ENCODE data around the gene GTF2IRD1. TPM values are rescaled to one million over a fixed set of nuclear protein-coding genes. Genes with fewer than 3 reads are reported as not detected.

GTF2IRD1 gene
- total and polyA plus RNA-seq, 2 of the 4 experiments (the other 2 are of a cell fraction), result 4.1 to 21.9 TPM

DNA sequence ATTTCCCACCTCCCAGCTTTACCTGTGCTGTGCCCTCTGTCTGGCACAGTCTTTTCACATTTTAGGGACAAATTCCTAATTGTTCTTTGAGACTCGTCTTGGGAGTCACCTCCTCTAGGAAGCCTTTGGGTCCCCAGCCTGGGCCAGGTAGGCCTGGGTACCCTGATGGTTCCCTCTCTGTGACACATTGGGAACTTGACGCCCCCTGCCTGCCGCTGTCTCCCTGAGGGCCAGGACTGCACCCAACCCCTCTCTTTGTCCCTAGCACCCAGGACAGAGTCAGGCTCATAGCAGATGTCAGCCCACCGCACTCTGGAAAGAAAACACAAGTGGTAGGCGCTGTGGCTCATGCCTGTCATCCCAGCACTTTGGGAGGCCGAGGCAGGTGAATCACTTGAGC lies 71.4 kb downstream of the GTF2IRD1 start:
- Histone ChIP-seq H3K9ac (ENCODE audit: low read depth, low read length) (no peak overlapping the region), H4K5ac (ENCODE audit: low read depth, low read length) (no peak overlapping the region), H3K79me1 (ENCODE audit: low read depth in 1 of 2, low read length in 2 of 2) (peaks cover 0 to 3% of the 10 kb centered on the region in 2 experiments; a peak in 1 of 4 replicates), H3K36me3 (ENCODE audit: control insufficient read depth, insufficient read depth, low read length) (peaks cover 59% of the 10 kb centered on the region), H4K8ac (ENCODE audit: low read depth in 2 of 2, low read length in 2 of 2) (no peak overlapping the region), H3K23ac (ENCODE audit: low read depth, low read length) (no peak overlapping the region), H3K4me1 (ENCODE audit: control insufficient read depth, insufficient read depth, low read length) (no peaks in the 10 kb centered on the region), H3K56ac (ENCODE audit: extremely low read depth, insufficient read depth, low read length) (no peak overlapping the region), H2BK5ac (ENCODE audit: low read depth, low read length, poor library complexity, severe bottlenecking) (no peak overlapping the region), H2BK15ac (ENCODE audit: low read depth, low read length) (no peak overlapping the region), H4K20me1 (ENCODE audit: insufficient read depth, low read length) (no peaks in the 10 kb centered on the region), H2AK9ac (replicated peaks; ENCODE audit: low read depth, low read length, poor library complexity) (no peak overlapping the region), H3K14ac (replicated peaks; ENCODE audit: low read depth, low read length) (no peak overlapping the region), H3K18ac (ENCODE audit: low read depth, low read length) (no peak overlapping the region), H3K9me1 (ENCODE audit: insufficient read depth, low read length) (peaks cover 3% of the 10 kb centered on the region; the same call in 1 of the 2 replicates), H3K27ac (ENCODE audit: insufficient read depth, low read length) (no peak overlapping the region), H2BK20ac (ENCODE audit: low read depth, low read length) (no peak overlapping the region), H4K91ac (ENCODE audit: insufficient read depth, low read depth, low read length) (no peak overlapping the region), H3K9me3 (ENCODE audit: control insufficient read depth, insufficient read depth, low read length) (peaks cover 9% of the 10 kb centered on the region), H2BK120ac (ENCODE audit: low read depth, low read length) (no peak overlapping the region), H3K4ac (ENCODE audit: low read depth, low read length) (no peak overlapping the region), H3K27me3 (ENCODE audit: control insufficient read depth, insufficient read depth, low read length) (no peaks in the 10 kb centered on the region), H2AFZ (replicated peaks; ENCODE audit: low read length, poor library complexity) (no peak overlapping the region), H2AK5ac (ENCODE audit: low read depth, low read length) (no peak overlapping the region), H3K4me3 (ENCODE audit: insufficient read depth, low read depth, low read length) (no peak overlapping the region), H3K4me2 (ENCODE audit: low read depth, low read length) (no peak overlapping the region)
- ChIA-PET POLR2A (ENCODE audit: unreplicated experiment) (no interaction called here), CTCF (no interaction called here)
- WGBS, 2 experiments (ENCODE audit: extremely low coverage in 2 of 2, insufficient read length in 1 of 2), result 82% methylated on average over 3 of the region's 6 CpGs; no CpG with 5 or more reads in 1 of the 2 experiments
- TF ChIP-seq RFX5 (IDR thresholded peaks at IDR 0.05; ENCODE audit: low read depth, low read length), result no peak
- TF ChIP-seq MAFK (IDR thresholded peaks at IDR 0.05; ENCODE audit: low read depth, low read length), result no peak
- no peak for TF ChIP-seq CEBPB (IDR thresholded peaks at IDR 0.05; ENCODE audit: low read depth, low read length)
- TF ChIP-seq, protein P1, sequence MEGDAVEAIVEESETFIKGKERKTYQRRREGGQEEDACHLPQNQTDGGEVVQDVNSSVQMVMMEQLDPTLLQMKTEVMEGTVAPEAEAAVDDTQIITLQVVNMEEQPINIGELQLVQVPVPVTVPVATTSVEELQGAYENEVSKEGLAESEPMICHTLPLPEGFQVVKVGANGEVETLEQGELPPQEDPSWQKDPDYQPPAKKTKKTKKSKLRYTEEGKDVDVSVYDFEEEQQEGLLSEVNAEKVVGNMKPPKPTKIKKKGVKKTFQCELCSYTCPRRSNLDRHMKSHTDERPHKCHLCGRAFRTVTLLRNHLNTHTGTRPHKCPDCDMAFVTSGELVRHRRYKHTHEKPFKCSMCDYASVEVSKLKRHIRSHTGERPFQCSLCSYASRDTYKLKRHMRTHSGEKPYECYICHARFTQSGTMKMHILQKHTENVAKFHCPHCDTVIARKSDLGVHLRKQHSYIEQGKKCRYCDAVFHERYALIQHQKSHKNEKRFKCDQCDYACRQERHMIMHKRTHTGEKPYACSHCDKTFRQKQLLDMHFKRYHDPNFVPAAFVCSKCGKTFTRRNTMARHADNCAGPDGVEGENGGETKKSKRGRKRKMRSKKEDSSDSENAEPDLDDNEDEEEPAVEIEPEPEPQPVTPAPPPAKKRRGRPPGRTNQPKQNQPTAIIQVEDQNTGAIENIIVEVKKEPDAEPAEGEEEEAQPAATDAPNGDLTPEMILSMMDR (conservative IDR thresholded peaks at IDR 0.05; ENCODE audit: low read depth, low read length), result no peak
- TF ChIP-seq, protein P2, sequence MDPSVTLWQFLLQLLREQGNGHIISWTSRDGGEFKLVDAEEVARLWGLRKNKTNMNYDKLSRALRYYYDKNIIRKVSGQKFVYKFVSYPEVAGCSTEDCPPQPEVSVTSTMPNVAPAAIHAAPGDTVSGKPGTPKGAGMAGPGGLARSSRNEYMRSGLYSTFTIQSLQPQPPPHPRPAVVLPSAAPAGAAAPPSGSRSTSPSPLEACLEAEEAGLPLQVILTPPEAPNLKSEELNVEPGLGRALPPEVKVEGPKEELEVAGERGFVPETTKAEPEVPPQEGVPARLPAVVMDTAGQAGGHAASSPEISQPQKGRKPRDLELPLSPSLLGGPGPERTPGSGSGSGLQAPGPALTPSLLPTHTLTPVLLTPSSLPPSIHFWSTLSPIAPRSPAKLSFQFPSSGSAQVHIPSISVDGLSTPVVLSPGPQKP (IDR thresholded peaks at IDR 0.05; ENCODE audit: borderline replicate concordance, low read depth, low read length), result no peak
- BruUV-seq (replicated peaks), result no TSS peak
- ATAC-seq (ENCODE audit: low read depth), result no peak
- no peak for DNase-seq
- dilution Hi-C loops (cut with HindIII; ENCODE audit: low sequenced_read_pairs, unreplicated experiment), result no loop called here
- intact Hi-C loops (cut with micrococcal nuclease), result no loop called here
- in situ Hi-C loops (cut with MboI; ENCODE audit: low sequenced_read_pairs), result no loop called here

All from IMR-90 (cell line).